H1 (cell line): ENCODE results near the gene RBSN.

Experiments used
- BCL11A ChIP-seq, 2 experiments: IDR thresholded peaks; one replicate each; pipeline ENCODE4 v1.6.1; 2011; ENCODE audit warnings: low read depth in 2 of 2, low read length in 2 of 2, mild to moderate bottlenecking in 2 of 2
- CEBPB ChIP-seq: IDR thresholded peaks from 2 replicates; pipeline ENCODE4 v1.6.1; 2012; ENCODE audit warnings: low read depth, low read length
- CREB1 ChIP-seq: IDR thresholded peaks from 2 replicates; pipeline ENCODE4 v1.6.1; 2012; ENCODE audit warnings: inconsistent platforms
- CTCF ChIP-seq, 3 experiments: IDR thresholded peaks; 1 replicate in 2 of 3; 2 replicates in 1 of 3; pipeline versions ENCODE4 v1.5.1 to v1.6.1; 2011; ENCODE audit warnings: low read length in 3 of 3, mild to moderate bottlenecking in 3 of 3, inconsistent platforms in 2 of 3, low read depth in 1 of 3, moderate library complexity in 1 of 3; ENCODE audit not compliant: insufficient read depth in 1 of 3; ENCODE audit errors: control extremely low read depth in 1 of 3
- EZH2 ChIP-seq: fragments of 200-600 bp; sonication (generic); IDR thresholded peaks from 2 replicates; pipeline ENCODE4 v1.7.1; 2012; ENCODE audit warnings: low read depth, mild to moderate bottlenecking, moderate library complexity, low read length, inconsistent platforms; ENCODE audit not compliant: severe bottlenecking
- MAX ChIP-seq: IDR thresholded peaks from 2 replicates; pipeline ENCODE4 v1.6.1; 2012; ENCODE audit warnings: inconsistent platforms
- POLR2AphosphoS5 ChIP-seq: IDR thresholded peaks from 2 replicates; pipeline ENCODE4 v1.6.1; 2011; ENCODE audit warnings: low read depth, low read length
- RFX5 ChIP-seq: IDR thresholded peaks from 2 replicates; pipeline ENCODE4 v1.6.1; 2011; ENCODE audit warnings: low read depth, low read length, improper control_type of control experiment, borderline replicate concordance
- SP1 ChIP-seq: IDR thresholded peaks from 2 replicates; pipeline ENCODE4 v1.6.1; 2011; ENCODE audit warnings: low read depth, low read length
- SP4 ChIP-seq: IDR thresholded peaks from 2 replicates; pipeline ENCODE4 v1.6.1; 2012; ENCODE audit warnings: low read length, inconsistent platforms
- TCF12 ChIP-seq: IDR thresholded peaks from 2 replicates; pipeline ENCODE4 v1.6.1; 2011; ENCODE audit warnings: low read depth, mild to moderate bottlenecking, low read length
- USF2 ChIP-seq: IDR thresholded peaks from 2 replicates; pipeline ENCODE4 v1.6.1; 2011; ENCODE audit warnings: low read length, improper control_type of control experiment

GRCh38 chr3:15063656-15064286, 35.2 kb downstream of the RBSN start:
- TF ChIP-seq CTCF (IDR thresholded peaks at IDR 0.05; ENCODE audit: control extremely low read depth in 1 of 3, insufficient read depth in 1 of 3, low read depth in 1 of 3, low read length in 3 of 3) = no peak
- TF ChIP-seq CREB1 = no peak
- no peak for TF ChIP-seq SP4
- TF ChIP-seq EZH2 = no peak
- no peak for TF ChIP-seq POLR2AphosphoS5
- no peak for TF ChIP-seq RFX5
- no peak for TF ChIP-seq BCL11A (IDR thresholded peaks at IDR 0.05; ENCODE audit: low read depth in 2 of 2, low read length in 2 of 2)
- TF ChIP-seq TCF12 = no peak
- no peak for TF ChIP-seq CEBPB
- TF ChIP-seq SP1 = no peak
- TF ChIP-seq MAX = no peak
- no peak for TF ChIP-seq USF2
